ENCODE results near the gene FZR1. TPM values are rescaled to one million over a fixed set of nuclear protein-coding genes. Genes with fewer than 3 reads are reported as not detected.

The FZR1 gene
- total RNA-seq, 1 experiment from 2014 or later, result 51.4 TPM

DNA sequence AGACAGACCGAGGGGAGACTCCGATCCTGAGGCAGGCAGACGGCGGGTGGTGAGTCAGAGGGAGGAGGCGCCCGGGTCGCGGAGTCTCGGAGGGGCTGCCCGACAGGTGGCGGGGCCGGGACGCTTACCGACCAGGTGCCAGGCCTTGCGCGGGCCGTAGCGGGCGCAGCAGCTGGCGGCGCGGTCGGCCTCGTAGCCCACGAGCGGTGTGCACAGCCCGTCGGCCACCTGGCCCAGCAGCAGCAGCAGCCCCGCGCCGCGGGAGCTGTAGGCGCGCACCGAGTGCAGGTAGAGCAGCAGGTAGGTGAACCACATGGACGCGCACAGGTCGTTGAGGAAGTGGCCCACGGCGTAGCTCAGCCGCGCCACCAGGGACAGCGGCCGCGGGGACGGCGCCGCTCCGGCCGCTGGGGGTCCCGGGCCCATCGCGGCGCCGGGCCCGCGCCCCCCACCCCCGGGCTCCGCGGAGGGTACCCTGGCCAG, 50.9 kb downstream of the FZR1 start:
- no peaks in the 10 kb centered on the region for H3K4me1 ChIP-seq (ENCODE audit: insufficient read depth, low read length)
- no peak overlapping the region for H2AFZ ChIP-seq (ENCODE audit: low read length)
- H2BK12ac ChIP-seq (ENCODE audit: insufficient read length, low read depth, low read length), result no peak overlapping the region
- peaks cover 3% of the 10 kb centered on the region for H4K20me1 ChIP-seq (ENCODE audit: control insufficient read depth, insufficient read depth, insufficient read length)
- peak overlapping the region; percentile 86 to 97 for H3K4me3 Mint-ChIP-seq
- WGBS (ENCODE audit: extremely low coverage, insufficient read length, low lambda C conversion rate), result no CpG with 5 or more reads among the region's 60 CpGs
- TF ChIP-seq, protein P1, sequence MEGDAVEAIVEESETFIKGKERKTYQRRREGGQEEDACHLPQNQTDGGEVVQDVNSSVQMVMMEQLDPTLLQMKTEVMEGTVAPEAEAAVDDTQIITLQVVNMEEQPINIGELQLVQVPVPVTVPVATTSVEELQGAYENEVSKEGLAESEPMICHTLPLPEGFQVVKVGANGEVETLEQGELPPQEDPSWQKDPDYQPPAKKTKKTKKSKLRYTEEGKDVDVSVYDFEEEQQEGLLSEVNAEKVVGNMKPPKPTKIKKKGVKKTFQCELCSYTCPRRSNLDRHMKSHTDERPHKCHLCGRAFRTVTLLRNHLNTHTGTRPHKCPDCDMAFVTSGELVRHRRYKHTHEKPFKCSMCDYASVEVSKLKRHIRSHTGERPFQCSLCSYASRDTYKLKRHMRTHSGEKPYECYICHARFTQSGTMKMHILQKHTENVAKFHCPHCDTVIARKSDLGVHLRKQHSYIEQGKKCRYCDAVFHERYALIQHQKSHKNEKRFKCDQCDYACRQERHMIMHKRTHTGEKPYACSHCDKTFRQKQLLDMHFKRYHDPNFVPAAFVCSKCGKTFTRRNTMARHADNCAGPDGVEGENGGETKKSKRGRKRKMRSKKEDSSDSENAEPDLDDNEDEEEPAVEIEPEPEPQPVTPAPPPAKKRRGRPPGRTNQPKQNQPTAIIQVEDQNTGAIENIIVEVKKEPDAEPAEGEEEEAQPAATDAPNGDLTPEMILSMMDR (conservative IDR thresholded peaks at IDR 0.05), result no peak
- peaks cover 12 to 15% of the 10 kb centered on the region in 2 experiments for H3K4me1 Mint-ChIP-seq
- H3K9me3 Mint-ChIP-seq, result no peaks in the 10 kb centered on the region
- no peaks in the 10 kb centered on the region for H3K79me2 ChIP-seq (ENCODE audit: insufficient read depth, low read length)
- no peak overlapping the region for H3K23ac ChIP-seq (ENCODE audit: insufficient read length, low read depth, low read length)
- H3K4me2 ChIP-seq (ENCODE audit: insufficient read depth, insufficient read length, low read length), result peak overlapping the region; percentile 43
- no peak overlapping the region for H3T11ph ChIP-seq (ENCODE audit: low read length)
- peak; percentile 33 for DNase-seq
- H3K9ac ChIP-seq (ENCODE audit: extremely low read depth, insufficient read length, low read length), result no peak overlapping the region
- no peak overlapping the region for H4K8ac ChIP-seq (replicated peaks; ENCODE audit: insufficient read length, low read depth, low read length)
- no peak overlapping the region for H3K27ac Mint-ChIP-seq
- no peak overlapping the region for H2BK5ac ChIP-seq (ENCODE audit: insufficient read length, low read length)
- no peak overlapping the region for H3K27ac ChIP-seq (ENCODE audit: insufficient read length, low read depth, low read length)
- H3K79me1 ChIP-seq (ENCODE audit: insufficient read depth, low read depth, low read length, poor library complexity, severe bottlenecking), result no peaks in the 10 kb centered on the region
- no peaks in the 10 kb centered on the region for H3K9me3 ChIP-seq (ENCODE audit: control insufficient read depth, low read depth, low read length)
- H3K27me3 ChIP-seq (ENCODE audit: insufficient read depth, low read length), result no peaks in the 10 kb centered on the region; the same call in 1 of the 2 replicates
- H2BK20ac ChIP-seq (ENCODE audit: low read depth, low read length, poor library complexity, severe bottlenecking), result no peak overlapping the region
- H3K27me3 Mint-ChIP-seq (ENCODE audit: low read depth), result peaks cover 39% of the 10 kb centered on the region
- H2AK5ac ChIP-seq (ENCODE audit: insufficient read length, low read length), result no peak overlapping the region
- no peak overlapping the region for H3K18ac ChIP-seq (ENCODE audit: insufficient read length, low read depth, low read length)
- H4K5ac ChIP-seq (ENCODE audit: insufficient read length, low read depth, low read length), result no peak overlapping the region
- H3K56ac ChIP-seq (ENCODE audit: insufficient read length, low read depth, low read length), result no peak overlapping the region
- no peak overlapping the region for H4K91ac ChIP-seq (ENCODE audit: insufficient read length, low read depth, low read length)
- no peak overlapping the region for H2BK15ac ChIP-seq (ENCODE audit: low read depth, low read length)
- H3K4ac ChIP-seq (ENCODE audit: low read depth, low read length), result no peak overlapping the region
- 0 out of 7 replicates have a peak, but pooled peaks cover 0 to 5% (median 0%) of the 10 kb centered on the region in 3 experiments for H3K36me3 Mint-ChIP-seq (ENCODE audit: insufficient read depth in 1 of 3, low read depth in 3 of 3)
- H3K14ac ChIP-seq (ENCODE audit: insufficient read depth, low read length), result no peak overlapping the region
- H3K23me2 ChIP-seq (ENCODE audit: insufficient read length, low read depth, low read length, poor library complexity, severe bottlenecking), result peaks cover 8% of the 10 kb centered on the region
- no peak overlapping the region for H2BK120ac ChIP-seq (ENCODE audit: low read depth, low read length, poor library complexity, severe bottlenecking)

Data from H9 (cell line).